HG02642 (cell line): ENCODE measurements around the gene SHKBP1.
"Not testable (repeated sequence)": the region's sequence is repeated elsewhere in the genome, so short reads cannot be mapped to it uniquely, and the experiment has no call there.

Source experiments
- ATAC-seq: cut with Tn5 transposase; IDR thresholded peaks from one replicate; pipeline ENCODE4 v1.9.1; 2021; ENCODE audit warnings: mild to moderate bottlenecking; ENCODE audit not compliant: unreplicated experiment, poor library complexity

SHKBP1 gene, protein sequence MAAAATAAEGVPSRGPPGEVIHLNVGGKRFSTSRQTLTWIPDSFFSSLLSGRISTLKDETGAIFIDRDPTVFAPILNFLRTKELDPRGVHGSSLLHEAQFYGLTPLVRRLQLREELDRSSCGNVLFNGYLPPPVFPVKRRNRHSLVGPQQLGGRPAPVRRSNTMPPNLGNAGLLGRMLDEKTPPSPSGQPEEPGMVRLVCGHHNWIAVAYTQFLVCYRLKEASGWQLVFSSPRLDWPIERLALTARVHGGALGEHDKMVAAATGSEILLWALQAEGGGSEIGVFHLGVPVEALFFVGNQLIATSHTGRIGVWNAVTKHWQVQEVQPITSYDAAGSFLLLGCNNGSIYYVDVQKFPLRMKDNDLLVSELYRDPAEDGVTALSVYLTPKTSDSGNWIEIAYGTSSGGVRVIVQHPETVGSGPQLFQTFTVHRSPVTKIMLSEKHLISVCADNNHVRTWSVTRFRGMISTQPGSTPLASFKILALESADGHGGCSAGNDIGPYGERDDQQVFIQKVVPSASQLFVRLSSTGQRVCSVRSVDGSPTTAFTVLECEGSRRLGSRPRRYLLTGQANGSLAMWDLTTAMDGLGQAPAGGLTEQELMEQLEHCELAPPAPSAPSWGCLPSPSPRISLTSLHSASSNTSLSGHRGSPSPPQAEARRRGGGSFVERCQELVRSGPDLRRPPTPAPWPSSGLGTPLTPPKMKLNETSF

GRCh38 chr19:40576585-40577451, at the start of gene SHKBP1:
SHKBP1 (plus strand) TSS chr19:40576873; CDS start chr19:40576900, 27 bp downstream.
- ATAC-seq, result peak; percentile 94

DNA sequence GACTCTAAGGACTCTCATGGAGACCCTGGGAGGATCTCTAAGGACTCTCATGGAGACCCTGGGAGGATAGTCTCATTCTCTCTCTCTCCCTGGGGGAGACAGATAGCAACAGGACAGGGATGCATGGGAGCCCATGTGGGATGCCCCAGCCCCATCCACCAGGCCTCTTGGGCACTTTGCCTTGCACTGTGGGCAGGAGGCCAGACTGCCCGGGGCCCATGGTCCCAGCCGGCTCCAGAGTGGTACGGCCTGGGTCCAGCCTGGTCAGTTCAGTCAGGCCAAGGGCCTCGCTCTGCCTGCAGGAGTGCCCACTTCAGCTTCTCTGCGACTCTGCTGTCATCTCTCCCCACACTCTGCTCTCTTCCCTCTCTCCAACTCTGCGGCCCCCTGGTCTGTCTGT, 48.6 kb upstream of the SHKBP1 start:
- ATAC-seq, result no peak

GRCh38 chr19:40528533-40529092, 48.1 kb upstream of the SHKBP1 start:
- no peak for ATAC-seq

GRCh38 chr19:40529093-40529954, 47.3 kb upstream of the SHKBP1 start:
- ATAC-seq, result no peak

GRCh38 chr19:40530091-40530901, 46.4 kb upstream of the SHKBP1 start:
- no peak for ATAC-seq

DNA sequence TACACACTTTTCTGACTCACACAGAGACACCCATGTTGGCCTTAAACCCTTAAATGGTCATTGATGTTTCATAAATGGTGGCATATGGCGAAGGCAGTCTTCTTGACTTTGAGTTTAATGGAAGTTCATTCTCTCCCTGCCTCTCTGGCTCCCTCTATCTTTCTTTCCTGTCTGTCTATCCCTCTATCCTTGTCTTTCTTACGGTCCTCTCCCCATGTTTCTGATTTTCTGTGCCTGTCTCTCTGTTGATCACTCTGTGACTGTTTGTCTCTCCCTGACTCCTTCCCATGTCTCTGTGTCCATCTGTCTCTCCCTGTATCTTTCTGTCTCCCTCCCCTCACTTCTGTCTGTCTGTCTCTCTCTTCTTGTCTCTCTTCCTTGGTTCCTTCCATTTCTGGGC, 43.2 kb upstream of the SHKBP1 start:
- ATAC-seq, result no peak

- ATAC-seq, result no peak
Observed at GRCh38 chr19:40534148-40534547, 42.5 kb upstream of the SHKBP1 start.

DNA sequence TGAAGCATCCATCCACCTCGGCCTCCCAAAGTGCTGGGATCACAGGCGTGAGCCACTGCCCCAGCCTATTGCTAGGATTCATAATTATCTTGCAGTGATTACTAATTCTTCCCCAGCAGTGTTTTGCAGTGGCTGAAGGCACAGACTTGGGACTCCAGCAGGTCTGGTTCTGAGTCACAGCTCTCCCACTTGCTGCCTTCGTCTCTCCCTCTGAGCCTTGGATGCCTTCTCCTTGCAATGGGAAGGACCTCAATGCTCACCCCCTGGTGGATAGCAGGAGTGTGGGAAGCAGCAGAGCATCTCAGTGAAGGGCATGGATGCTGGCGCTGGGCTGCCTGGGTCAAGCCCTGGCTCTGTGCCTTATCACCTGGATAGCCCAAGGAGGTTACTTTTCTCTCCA, 37.6 kb upstream of the SHKBP1 start:
- no peak for ATAC-seq

- ATAC-seq, result no peak
Observed at GRCh38 chr19:40542202-40542859, 34.3 kb upstream of the SHKBP1 start.

GRCh38 chr19:40543029-40543597, 33.6 kb upstream of the SHKBP1 start:
- ATAC-seq, result no peak

- not testable (repeated sequence) for ATAC-seq
Observed at GRCh38 chr19:40546153-40546841, 30.4 kb upstream of the SHKBP1 start.

- ATAC-seq, result not testable (repeated sequence)
Observed at GRCh38 chr19:40547190-40547589, 29.5 kb upstream of the SHKBP1 start.

GRCh38 chr19:40547836-40548235, 28.8 kb upstream of the SHKBP1 start:
- no peak for ATAC-seq

GRCh38 chr19:40549007-40549708, 27.5 kb upstream of the SHKBP1 start:
- ATAC-seq, result no peak

GRCh38 chr19:40550951-40551350, 25.7 kb upstream of the SHKBP1 start:
- no peak for ATAC-seq

DNA sequence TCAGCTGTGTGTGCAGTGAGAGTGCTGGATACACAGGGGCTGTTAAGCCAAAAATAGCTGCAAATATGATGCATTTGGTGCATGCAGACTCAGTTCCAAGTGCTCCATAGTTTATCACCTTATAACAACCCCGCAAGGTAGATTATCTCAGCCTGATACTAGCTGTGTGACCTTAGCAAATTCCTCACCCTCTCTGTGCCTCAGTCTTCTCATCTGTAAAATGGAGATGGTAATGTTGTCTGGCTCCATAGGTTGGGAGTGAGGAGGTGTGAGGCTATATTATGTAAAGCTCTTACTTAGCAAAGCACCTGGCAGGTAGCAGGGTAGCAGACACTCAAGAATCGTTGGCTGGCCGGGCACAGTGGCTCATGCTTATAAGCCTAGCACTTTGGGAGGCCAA, 23.8 kb upstream of the SHKBP1 start:
- ATAC-seq, result no peak
